ENCODE measurements around the gene WARS2. TPM values are rescaled to one million over a fixed set of nuclear protein-coding genes. Genes with fewer than 3 reads are reported as not detected.

Gene WARS2
- total RNA-seq, 1 donor from 2014 or later, result 13.4 TPM

- H3K4me3 ChIP-seq, result no peak overlapping the region
- no peaks in the 10 kb centered on the region for H3K9me3 ChIP-seq
- H3K27ac ChIP-seq, result no peak overlapping the region
- TF ChIP-seq, protein P1, sequence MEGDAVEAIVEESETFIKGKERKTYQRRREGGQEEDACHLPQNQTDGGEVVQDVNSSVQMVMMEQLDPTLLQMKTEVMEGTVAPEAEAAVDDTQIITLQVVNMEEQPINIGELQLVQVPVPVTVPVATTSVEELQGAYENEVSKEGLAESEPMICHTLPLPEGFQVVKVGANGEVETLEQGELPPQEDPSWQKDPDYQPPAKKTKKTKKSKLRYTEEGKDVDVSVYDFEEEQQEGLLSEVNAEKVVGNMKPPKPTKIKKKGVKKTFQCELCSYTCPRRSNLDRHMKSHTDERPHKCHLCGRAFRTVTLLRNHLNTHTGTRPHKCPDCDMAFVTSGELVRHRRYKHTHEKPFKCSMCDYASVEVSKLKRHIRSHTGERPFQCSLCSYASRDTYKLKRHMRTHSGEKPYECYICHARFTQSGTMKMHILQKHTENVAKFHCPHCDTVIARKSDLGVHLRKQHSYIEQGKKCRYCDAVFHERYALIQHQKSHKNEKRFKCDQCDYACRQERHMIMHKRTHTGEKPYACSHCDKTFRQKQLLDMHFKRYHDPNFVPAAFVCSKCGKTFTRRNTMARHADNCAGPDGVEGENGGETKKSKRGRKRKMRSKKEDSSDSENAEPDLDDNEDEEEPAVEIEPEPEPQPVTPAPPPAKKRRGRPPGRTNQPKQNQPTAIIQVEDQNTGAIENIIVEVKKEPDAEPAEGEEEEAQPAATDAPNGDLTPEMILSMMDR (IDR thresholded peaks at IDR 0.05), result no peak
- intact Hi-C loops (cut with DNase I), result no loop called here
- no peaks in the 10 kb centered on the region for H3K27me3 ChIP-seq
- ATAC-seq, result peak; percentile 69
- H3K4me1 ChIP-seq, result no peaks in the 10 kb centered on the region
- DNase-seq, result no peak
- H3K36me3 ChIP-seq, result no peaks in the 10 kb centered on the region
Observed at GRCh38 chr1:119116725-119117124, 23.7 kb downstream of the WARS2 start.

GRCh38 chr1:119115736-119116135, 24.7 kb downstream of the WARS2 start:
- Histone ChIP-seq H3K4me3 (no peak overlapping the region), H3K9me3 (no peaks in the 10 kb centered on the region), H3K36me3 (no peaks in the 10 kb centered on the region), H3K27ac (no peak overlapping the region), H3K4me1 (no peaks in the 10 kb centered on the region), H3K27me3 (no peaks in the 10 kb centered on the region)
- TF ChIP-seq, protein P1 (IDR thresholded peaks at IDR 0.05), result no peak
- intact Hi-C loops (cut with DNase I), result no loop called here
- DNase-seq (no peak), ATAC-seq (no peak)

DNA sequence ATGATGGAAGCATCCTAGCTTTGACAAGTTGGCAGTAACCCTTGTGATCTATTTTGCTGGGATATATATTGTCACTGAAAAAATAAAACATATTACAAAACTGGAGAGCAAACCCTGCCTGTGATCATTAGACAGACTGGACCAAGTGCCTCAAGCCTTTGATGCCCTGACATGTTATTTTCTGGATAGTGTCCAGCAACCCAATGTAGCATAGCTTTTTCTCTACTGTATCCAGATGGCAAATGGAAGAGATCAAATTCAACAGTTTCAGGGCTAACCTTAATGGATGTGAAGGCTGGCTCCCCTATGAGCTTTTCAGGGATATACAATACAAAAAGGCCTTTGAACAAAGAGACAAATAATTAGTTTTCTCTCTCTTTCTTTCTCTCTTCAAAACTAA, 25.1 kb downstream of the WARS2 start:
- ATAC-seq (no peak), DNase-seq (no peak)
- no peaks in the 10 kb centered on the region for H3K36me3 ChIP-seq
- intact Hi-C loops (cut with DNase I), result no loop called here
- no peaks in the 10 kb centered on the region for H3K4me1 ChIP-seq
- no peaks in the 10 kb centered on the region for H3K9me3 ChIP-seq
- H3K27me3 ChIP-seq, result no peaks in the 10 kb centered on the region
- H3K27ac ChIP-seq, result no peak overlapping the region
- TF ChIP-seq, protein P1 (IDR thresholded peaks at IDR 0.05), result no peak
- no peak overlapping the region for H3K4me3 ChIP-seq

- intact Hi-C loops (cut with DNase I), result no loop called here
- no peak overlapping the region for H3K4me3 ChIP-seq
- no peak for ATAC-seq
- H3K27me3 ChIP-seq, result no peaks in the 10 kb centered on the region
- TF ChIP-seq, protein P1 (IDR thresholded peaks at IDR 0.05), result no peak
- no peak overlapping the region for H3K27ac ChIP-seq
- no peaks in the 10 kb centered on the region for H3K9me3 ChIP-seq
- H3K36me3 ChIP-seq, result no peaks in the 10 kb centered on the region
- H3K4me1 ChIP-seq, result no peaks in the 10 kb centered on the region
- no peak for DNase-seq
Observed at GRCh38 chr1:119114786-119115185, 25.7 kb downstream of the WARS2 start.

- intact Hi-C loops (cut with DNase I), result no loop called here
- TF ChIP-seq, protein P1 (IDR thresholded peaks at IDR 0.05), result no peak
- H3K9me3 ChIP-seq, result no peaks in the 10 kb centered on the region
- ATAC-seq, result no peak
- no peaks in the 10 kb centered on the region for H3K4me1 ChIP-seq
- no peak for DNase-seq
- H3K36me3 ChIP-seq, result no peaks in the 10 kb centered on the region
- no peak overlapping the region for H3K4me3 ChIP-seq
- H3K27me3 ChIP-seq, result no peaks in the 10 kb centered on the region
- H3K27ac ChIP-seq, result no peak overlapping the region
Observed at GRCh38 chr1:119112791-119113190, 27.7 kb downstream of the WARS2 start.

DNA sequence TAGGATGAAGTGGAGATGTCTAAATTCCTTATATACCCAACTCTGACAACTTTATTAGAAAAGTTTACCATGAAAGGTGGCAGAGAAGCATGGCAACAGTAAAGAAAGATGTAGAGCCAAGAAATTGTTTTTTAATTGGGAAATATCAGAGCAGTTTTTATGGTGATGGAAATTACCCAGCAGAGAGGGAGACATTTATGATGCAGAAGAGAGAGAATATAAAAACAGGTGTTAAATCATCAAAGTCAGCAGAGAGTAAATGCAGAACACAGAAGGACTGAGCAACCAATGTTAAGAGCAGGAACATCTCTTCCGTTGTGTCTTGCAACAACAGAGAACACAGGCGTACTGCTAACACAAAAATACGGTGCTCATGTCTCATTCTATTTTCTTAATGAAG, 28.2 kb downstream of the WARS2 start:
- Histone ChIP-seq H3K9me3 (no peaks in the 10 kb centered on the region), H3K36me3 (no peaks in the 10 kb centered on the region), H3K4me3 (no peak overlapping the region), H3K27me3 (no peaks in the 10 kb centered on the region), H3K27ac (no peak overlapping the region), H3K4me1 (no peaks in the 10 kb centered on the region)
- TF ChIP-seq, protein P1 (IDR thresholded peaks at IDR 0.05), result no peak
- intact Hi-C loops (cut with DNase I), result no loop called here
- ATAC-seq (no peak), DNase-seq (no peak)

Measured in upper lobe of right lung (tissue), 1 donor.